Prostate gland (tissue), 2 donors: ENCODE data around the gene SSR3.

Experiments
- POLR2A ChIP-seq: fragments of 450-650 bp; IDR thresholded peaks from one replicate; pipeline ENCODE4 v1.6.1; 2016; ENCODE audit warnings: antibody characterized with exemption, mild to moderate bottlenecking
- TF ChIP-seq, protein P1 (sequence below), 4 experiments: fragments of 200-600 bp in 2 of 4; fragments of 450-650 bp in 2 of 4; sonication (generic) in 2 of 4; IDR thresholded peaks; 1 replicate in 3 of 4; 2 replicates in 1 of 4; pipeline ENCODE4 v1.5.1; 2016 to 2019; ENCODE audit warnings: antibody characterized with exemption in 4 of 4, mild to moderate bottlenecking in 2 of 4, moderate library complexity in 2 of 4

DNA sequence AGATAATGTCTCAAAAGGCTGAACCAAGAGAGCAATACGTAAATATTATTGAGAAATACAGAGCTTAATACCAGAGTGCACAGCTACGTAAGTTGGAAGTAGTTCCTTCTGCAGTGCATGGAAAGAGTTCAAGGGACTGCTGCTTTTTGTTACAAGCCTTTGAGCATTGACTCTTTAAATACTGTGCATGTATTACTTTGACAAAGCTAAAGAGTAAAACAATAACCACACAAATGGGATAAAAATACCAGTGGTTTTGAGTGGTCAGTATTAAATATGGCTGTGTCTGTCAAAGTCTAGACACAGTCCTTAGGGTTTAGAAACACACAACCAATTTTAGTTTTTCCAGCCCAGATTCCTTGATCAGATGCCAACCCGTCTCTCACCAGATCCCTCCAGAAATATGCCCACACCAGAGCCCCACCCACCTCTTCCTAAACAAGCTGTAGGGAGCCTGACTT lies 62.1 kb downstream of the SSR3 start:
- TF ChIP-seq, protein P1, sequence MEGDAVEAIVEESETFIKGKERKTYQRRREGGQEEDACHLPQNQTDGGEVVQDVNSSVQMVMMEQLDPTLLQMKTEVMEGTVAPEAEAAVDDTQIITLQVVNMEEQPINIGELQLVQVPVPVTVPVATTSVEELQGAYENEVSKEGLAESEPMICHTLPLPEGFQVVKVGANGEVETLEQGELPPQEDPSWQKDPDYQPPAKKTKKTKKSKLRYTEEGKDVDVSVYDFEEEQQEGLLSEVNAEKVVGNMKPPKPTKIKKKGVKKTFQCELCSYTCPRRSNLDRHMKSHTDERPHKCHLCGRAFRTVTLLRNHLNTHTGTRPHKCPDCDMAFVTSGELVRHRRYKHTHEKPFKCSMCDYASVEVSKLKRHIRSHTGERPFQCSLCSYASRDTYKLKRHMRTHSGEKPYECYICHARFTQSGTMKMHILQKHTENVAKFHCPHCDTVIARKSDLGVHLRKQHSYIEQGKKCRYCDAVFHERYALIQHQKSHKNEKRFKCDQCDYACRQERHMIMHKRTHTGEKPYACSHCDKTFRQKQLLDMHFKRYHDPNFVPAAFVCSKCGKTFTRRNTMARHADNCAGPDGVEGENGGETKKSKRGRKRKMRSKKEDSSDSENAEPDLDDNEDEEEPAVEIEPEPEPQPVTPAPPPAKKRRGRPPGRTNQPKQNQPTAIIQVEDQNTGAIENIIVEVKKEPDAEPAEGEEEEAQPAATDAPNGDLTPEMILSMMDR (IDR thresholded peaks at IDR 0.05) = no peak
- no peak for TF ChIP-seq POLR2A
